Measurements from ENCODE around the gene GALT.
A peak's percentile ranks its signal among the peaks of the same experiment; 100 is the strongest.
"Not testable (repeated sequence)": the region's sequence is repeated elsewhere in the genome, so short reads cannot be mapped to it uniquely, and the experiment has no call there.

GALT gene

DNA sequence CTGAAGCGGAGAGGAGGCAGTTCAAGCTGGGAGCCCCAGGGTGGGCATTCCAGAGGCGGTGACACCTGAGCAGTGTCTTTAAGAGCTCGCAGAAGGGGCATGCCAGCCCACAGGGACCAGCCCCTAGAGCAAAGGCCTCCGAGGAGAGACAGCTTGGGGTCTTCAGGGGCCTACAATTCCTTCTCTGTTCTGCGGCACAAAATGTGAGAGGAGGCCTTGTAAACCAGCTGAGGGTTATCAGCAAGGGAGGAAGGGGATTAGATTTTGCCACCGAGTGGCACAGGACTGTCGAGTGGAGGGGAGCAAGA is 8.4 kb upstream of the GALT start:
- Histone ChIP-seq H3K4me3 (ENCODE audit: low read length) (peak overlapping the region; percentile 95), H3K36me3 (replicated peaks; ENCODE audit: insufficient read depth, low read length) (no peaks in the 10 kb centered on the region), H3K9ac (ENCODE audit: low read length) (peak overlapping the region; percentile 90), H3K9me2 (replicated peaks; ENCODE audit: insufficient read depth, low read length) (no peaks in the 10 kb centered on the region), H2AFZ (ENCODE audit: low read length) (peak overlapping the region; percentile 88), H3K4me1 (ENCODE audit: low read length) (peaks cover 4% of the 10 kb centered on the region), H3K27me3 (replicated peaks; ENCODE audit: insufficient read depth, low read length) (no peaks in the 10 kb centered on the region), H3K4me2 (ENCODE audit: low read depth, low read length) (peak overlapping the region; percentile 79), H3K79me2 (ENCODE audit: low read length) (peaks cover 25% of the 10 kb centered on the region), H3F3A (ENCODE audit: insufficient read depth, low read length) (peaks cover 7% of the 10 kb centered on the region; the same call in 1 of the 2 replicates), H4K20me1 (ENCODE audit: insufficient read depth, low read length) (no peaks in the 10 kb centered on the region), H3K27ac (ENCODE audit: low read length) (peak overlapping the region; percentile 62), H3K9me3 (replicated peaks; ENCODE audit: insufficient read depth, low read length) (no peaks in the 10 kb centered on the region)
- no peak for DNase-seq
- TF ChIP-seq, protein P1, sequence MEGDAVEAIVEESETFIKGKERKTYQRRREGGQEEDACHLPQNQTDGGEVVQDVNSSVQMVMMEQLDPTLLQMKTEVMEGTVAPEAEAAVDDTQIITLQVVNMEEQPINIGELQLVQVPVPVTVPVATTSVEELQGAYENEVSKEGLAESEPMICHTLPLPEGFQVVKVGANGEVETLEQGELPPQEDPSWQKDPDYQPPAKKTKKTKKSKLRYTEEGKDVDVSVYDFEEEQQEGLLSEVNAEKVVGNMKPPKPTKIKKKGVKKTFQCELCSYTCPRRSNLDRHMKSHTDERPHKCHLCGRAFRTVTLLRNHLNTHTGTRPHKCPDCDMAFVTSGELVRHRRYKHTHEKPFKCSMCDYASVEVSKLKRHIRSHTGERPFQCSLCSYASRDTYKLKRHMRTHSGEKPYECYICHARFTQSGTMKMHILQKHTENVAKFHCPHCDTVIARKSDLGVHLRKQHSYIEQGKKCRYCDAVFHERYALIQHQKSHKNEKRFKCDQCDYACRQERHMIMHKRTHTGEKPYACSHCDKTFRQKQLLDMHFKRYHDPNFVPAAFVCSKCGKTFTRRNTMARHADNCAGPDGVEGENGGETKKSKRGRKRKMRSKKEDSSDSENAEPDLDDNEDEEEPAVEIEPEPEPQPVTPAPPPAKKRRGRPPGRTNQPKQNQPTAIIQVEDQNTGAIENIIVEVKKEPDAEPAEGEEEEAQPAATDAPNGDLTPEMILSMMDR (IDR thresholded peaks at IDR 0.05; ENCODE audit: low read length): no peak
- TF ChIP-seq EZH2phosphoT487 (IDR thresholded peaks at IDR 0.05; ENCODE audit: low read length) (no peak), EZH2 (optimal IDR thresholded peaks at IDR 0.05; ENCODE audit: low read depth, low read length) (no peak)

DNA sequence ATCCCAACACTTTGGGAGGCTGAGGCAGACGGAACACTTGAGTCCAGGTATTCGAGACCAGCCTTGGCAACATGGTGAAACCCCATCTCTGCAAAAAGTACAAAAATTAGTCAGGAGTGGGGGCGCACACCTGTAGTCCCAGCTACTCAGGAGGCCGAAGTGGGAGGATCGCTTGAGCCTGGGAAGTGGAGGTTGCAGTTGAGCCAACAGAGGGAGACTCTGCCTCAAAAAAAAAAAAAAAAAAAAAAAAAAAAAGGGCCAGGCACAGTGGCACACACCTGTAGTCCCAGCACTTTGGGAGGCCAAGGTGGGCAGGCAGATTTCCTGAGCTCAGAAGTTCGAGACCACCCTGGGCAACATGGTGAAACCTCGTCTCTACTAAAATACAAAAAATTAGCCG is 7.2 kb upstream of the GALT start:
- not testable (repeated sequence) for DNase-seq; H3K4me1 ChIP-seq (ENCODE audit: low read length); H3K4me3 ChIP-seq (ENCODE audit: low read length); H4K20me1 ChIP-seq (ENCODE audit: insufficient read depth, low read length); H3K9me3 ChIP-seq (replicated peaks; ENCODE audit: insufficient read depth, low read length); H3K27ac ChIP-seq (ENCODE audit: low read length); H2AFZ ChIP-seq (ENCODE audit: low read length); H3K36me3 ChIP-seq (replicated peaks; ENCODE audit: insufficient read depth, low read length); H3K9ac ChIP-seq (ENCODE audit: low read length); H3K27me3 ChIP-seq (replicated peaks; ENCODE audit: insufficient read depth, low read length); H3F3A ChIP-seq (ENCODE audit: insufficient read depth, low read length); H3K9me2 ChIP-seq (replicated peaks; ENCODE audit: insufficient read depth, low read length); H3K4me2 ChIP-seq (ENCODE audit: low read depth, low read length)
- H3K79me2 ChIP-seq (ENCODE audit: low read length): peaks cover 25% of the 10 kb centered on the region

DNA sequence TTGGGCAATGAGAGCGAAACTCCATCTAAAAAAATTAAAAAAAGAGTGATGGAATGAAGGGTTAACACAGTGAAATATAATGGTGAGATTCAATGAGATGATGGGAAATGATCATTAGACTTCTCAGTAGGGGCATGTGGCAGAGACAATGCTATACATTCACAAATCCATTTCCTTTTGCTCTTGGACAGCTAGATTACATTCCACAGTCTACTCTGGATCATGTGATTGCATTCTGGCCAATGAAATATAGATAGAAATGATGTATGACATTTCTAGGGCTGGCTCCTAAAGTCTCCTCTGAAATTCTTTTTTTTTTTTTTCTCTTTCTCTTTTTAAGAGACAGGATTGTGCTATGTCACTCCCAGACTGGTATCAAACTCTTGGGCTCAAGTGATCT is 3.8 kb upstream of the GALT start:
- TF ChIP-seq EZH2 (optimal IDR thresholded peaks at IDR 0.05; ENCODE audit: low read depth, low read length): no peak
- TF ChIP-seq, protein P1 (IDR thresholded peaks at IDR 0.05; ENCODE audit: low read length): no peak
- no peak overlapping the region for H2AFZ ChIP-seq (ENCODE audit: low read length)
- H4K20me1 ChIP-seq (ENCODE audit: insufficient read depth, low read length): no peaks in the 10 kb centered on the region
- H3K27ac ChIP-seq (ENCODE audit: low read length): no peak overlapping the region
- no peaks in the 10 kb centered on the region for H3K27me3 ChIP-seq (replicated peaks; ENCODE audit: insufficient read depth, low read length)
- no peaks in the 10 kb centered on the region for H3K9me2 ChIP-seq (replicated peaks; ENCODE audit: insufficient read depth, low read length)
- peaks cover 11% of the 10 kb centered on the region for H3F3A ChIP-seq (ENCODE audit: insufficient read depth, low read length)
- peaks cover 7% of the 10 kb centered on the region for H3K79me2 ChIP-seq (ENCODE audit: low read length)
- DNase-seq: no peak
- H3K9me3 ChIP-seq (replicated peaks; ENCODE audit: insufficient read depth, low read length): no peaks in the 10 kb centered on the region
- peaks cover 12% of the 10 kb centered on the region for H3K4me1 ChIP-seq (ENCODE audit: low read length)
- H3K9ac ChIP-seq (ENCODE audit: low read length): no peak overlapping the region
- H3K4me2 ChIP-seq (ENCODE audit: low read depth, low read length): no peak overlapping the region
- no peak overlapping the region for H3K4me3 ChIP-seq (ENCODE audit: low read length)
- no peaks in the 10 kb centered on the region for H3K36me3 ChIP-seq (replicated peaks; ENCODE audit: insufficient read depth, low read length)

DNA sequence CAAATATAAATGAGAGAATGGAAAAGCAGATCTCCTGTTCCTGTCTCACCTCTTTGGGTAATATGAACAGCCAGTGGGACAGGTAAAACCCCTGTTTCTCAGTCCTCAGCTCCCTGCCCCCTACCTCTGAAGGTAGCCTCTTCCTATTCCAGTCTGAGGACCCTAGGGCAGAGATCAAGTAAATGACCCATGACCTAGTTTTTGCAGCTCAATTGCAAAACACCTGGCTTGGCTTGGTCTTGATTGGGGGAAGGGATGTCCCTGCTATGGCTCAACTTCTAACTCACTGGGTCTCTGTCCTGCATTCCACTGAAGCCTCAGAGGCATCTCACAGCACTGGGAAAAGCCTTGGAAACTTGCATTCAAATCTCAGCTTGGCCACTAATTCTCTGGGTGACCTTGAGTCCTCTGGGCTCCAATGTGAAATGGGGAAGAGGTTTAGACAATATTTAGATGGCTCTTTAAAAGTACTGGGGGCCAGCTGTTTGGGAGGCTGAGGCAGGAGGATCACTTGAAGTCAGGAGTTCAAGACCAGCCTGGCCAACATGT is 1.6 kb upstream of the GALT start:
- Histone ChIP-seq H3K9ac (ENCODE audit: low read length) (no peak overlapping the region), H3K9me3 (replicated peaks; ENCODE audit: insufficient read depth, low read length) (no peaks in the 10 kb centered on the region), H3F3A (ENCODE audit: insufficient read depth, low read length) (peaks cover 11% of the 10 kb centered on the region), H3K4me1 (ENCODE audit: low read length) (peaks cover 14% of the 10 kb centered on the region), H3K79me2 (ENCODE audit: low read length) (peaks cover 22% of the 10 kb centered on the region), H3K27me3 (replicated peaks; ENCODE audit: insufficient read depth, low read length) (no peaks in the 10 kb centered on the region), H3K4me2 (ENCODE audit: low read depth, low read length) (no peak overlapping the region), H3K4me3 (ENCODE audit: low read length) (no peak overlapping the region), H3K27ac (ENCODE audit: low read length) (no peak overlapping the region), H3K9me2 (replicated peaks; ENCODE audit: insufficient read depth, low read length) (no peaks in the 10 kb centered on the region), H4K20me1 (ENCODE audit: insufficient read depth, low read length) (no peaks in the 10 kb centered on the region), H2AFZ (ENCODE audit: low read length) (no peak overlapping the region), H3K36me3 (replicated peaks; ENCODE audit: insufficient read depth, low read length) (0 out of 2 replicates have a peak, but pooled peaks cover 3% of the 10 kb centered on the region)
- no peak for DNase-seq
- TF ChIP-seq, protein P1 (IDR thresholded peaks at IDR 0.05; ENCODE audit: low read length): no peak
- TF ChIP-seq EZH2phosphoT487 (IDR thresholded peaks at IDR 0.05; ENCODE audit: low read length) (no peak), EZH2 (optimal IDR thresholded peaks at IDR 0.05; ENCODE audit: low read depth, low read length) (no peak)
